NK-92 (cell line): Measurements from ENCODE around the gene ELN.

Experiments used
- DNase-seq: peaks from one replicate; lab custom pipeline; 2025; ENCODE audit not compliant: unreplicated experiment; lab: John Stamatoyannopoulos, UW

Gene ELN

DNA sequence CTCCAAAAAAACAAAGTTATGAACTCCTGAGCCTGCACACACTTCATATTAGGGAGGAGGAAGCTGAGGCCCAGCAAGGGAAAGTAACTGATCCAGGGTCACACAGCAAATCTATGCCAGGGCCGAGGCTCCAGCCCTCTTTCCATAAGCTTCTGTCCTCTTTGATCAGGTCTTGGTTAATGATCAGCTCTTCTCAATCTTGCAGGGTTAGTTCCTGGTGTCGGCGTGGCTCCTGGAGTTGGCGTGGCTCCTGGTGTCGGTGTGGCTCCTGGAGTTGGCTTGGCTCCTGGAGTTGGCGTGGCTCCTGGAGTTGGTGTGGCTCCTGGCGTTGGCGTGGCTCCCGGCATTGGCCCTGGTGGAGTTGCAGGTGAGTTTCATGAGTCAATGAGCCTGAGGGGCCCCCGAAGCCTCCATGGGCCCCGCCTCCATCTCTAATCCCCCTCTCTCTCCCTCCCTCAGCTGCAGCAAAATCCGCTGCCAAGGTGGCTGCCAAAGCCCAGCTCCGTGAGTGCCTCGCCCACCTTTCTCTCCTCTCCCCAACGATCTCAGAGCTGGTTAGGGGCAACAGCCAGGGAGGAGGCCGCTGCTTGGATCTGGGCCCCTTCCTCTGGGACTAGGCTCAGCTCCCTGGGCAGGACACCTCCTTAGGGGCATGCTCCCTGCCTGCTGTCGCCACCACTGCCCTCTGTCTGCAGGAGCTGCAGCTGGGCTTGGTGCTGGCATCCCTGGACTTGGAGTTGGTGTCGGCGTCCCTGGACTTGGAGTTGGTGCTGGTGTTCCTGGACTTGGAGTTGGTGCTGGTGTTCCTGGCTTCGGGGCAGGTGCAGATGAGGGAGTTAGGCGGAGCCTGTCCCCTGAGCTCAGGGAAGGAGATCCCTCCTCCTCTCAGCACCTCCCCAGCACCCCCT is 32.0 kb downstream of the ELN start:
- DNase-seq, result no peak

DNA sequence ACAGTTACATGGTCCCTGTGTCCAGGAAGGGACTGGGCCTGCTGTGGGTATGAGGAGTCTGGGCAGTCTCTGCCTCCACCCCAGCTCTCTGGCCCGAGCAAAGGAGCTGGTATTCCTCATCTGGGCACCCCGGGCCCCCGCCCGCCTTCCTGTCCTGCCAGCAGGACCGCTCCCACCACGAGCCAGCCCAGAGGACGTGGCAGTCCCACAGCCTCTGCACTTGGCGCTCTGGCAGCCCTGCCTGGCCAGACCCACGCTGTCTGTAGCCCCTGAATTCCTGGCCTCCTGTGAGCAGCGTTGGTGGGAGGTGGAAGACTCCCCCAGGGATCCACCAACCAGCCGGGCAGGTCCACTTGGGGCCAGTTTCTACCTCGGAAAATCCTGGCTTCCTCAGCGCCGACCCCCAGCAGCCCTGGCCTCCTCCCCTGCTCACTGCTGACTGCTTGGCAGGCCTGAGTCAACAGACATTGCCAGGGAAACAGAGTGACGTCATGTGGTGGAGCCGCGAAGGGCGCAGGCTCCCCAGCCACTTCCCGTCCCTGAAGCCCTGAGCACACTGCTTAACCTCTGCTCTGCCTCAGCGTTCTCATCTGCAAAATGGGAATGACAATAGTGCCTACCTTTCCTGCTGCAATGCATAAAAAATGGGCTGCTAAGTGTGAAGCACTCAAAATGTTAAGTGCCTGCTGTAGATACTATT is 34.0 kb downstream of the ELN start:
- no peak for DNase-seq

DNA sequence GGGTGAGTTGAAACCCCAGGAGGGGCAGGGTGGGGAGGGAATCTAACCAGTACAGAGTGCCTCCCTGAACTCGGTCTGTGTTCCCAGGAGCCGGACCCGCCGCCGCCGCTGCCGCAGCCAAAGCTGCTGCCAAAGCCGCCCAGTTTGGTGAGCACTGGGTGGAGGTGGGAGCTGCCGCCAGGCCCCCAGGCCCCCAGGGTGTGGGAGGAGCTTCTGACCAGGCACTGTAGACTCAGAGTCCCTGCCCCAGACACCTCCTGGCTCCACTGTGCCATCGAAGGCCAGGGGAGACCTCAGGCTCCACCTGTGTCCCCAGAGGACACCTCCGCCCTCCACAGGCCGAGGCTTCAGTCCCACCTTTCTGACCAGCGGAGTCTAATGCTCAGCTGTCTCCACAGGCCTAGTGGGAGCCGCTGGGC is 35.3 kb downstream of the ELN start:
- DNase-seq, result no peak

DNA sequence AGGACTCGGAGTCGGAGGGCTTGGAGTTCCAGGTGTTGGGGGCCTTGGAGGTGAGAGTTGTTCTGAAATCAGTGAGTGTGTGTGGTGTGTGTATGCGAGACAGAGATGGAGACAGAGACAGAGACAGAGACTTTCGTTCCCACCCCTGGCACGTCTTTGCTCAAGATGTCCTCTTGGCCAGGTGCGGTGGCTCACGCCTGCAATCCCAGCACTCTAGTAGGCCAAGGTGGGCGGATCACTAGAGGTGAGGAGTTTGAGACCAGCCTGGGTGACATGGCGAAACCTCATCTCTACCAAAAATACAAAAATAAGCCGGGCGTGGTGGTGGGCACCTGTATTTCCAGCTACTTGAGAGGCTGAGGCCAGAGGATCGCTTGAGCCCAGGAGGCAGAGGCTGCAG is 35.7 kb downstream of the ELN start:
- no peak for DNase-seq

DNA sequence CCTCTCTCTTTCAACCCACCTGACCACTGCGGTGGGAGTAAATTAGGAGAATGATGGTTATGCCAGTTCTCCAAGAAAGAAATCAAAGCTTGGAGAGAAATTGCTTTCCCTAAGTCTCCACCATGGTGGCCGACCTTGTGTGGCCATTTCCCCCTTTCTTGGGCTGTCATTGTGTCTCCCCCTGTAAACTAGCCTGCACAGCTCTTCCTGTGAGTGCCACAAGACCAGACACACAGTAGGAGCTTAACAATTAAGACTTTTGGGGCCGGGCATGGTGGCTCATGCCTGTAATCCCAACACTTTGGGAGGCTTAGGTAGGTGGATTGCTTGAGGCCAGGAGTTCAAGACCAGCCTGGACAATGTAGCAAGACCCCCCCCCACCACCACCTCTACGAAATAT is 36.7 kb downstream of the ELN start:
- DNase-seq, result no peak

DNA sequence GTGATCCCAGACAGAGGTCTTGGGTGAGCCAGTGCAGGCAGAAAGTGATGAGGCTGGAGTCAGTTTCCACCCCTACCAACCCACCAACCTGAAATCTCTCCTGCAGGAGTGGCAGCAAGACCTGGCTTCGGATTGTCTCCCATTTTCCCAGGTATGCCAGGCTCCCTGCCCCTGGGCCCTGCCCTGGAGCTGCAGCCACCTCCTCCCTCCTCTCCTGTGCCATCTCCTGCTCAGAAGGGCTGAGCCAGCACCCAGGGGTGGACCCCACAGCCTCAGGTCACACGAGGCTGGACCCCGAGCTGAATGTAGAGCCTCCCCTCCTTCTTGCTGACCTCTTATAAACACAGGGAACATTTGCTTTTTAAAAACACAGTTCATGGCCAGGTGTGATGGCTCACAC is 38.7 kb downstream of the ELN start:
- no peak for DNase-seq

DNA sequence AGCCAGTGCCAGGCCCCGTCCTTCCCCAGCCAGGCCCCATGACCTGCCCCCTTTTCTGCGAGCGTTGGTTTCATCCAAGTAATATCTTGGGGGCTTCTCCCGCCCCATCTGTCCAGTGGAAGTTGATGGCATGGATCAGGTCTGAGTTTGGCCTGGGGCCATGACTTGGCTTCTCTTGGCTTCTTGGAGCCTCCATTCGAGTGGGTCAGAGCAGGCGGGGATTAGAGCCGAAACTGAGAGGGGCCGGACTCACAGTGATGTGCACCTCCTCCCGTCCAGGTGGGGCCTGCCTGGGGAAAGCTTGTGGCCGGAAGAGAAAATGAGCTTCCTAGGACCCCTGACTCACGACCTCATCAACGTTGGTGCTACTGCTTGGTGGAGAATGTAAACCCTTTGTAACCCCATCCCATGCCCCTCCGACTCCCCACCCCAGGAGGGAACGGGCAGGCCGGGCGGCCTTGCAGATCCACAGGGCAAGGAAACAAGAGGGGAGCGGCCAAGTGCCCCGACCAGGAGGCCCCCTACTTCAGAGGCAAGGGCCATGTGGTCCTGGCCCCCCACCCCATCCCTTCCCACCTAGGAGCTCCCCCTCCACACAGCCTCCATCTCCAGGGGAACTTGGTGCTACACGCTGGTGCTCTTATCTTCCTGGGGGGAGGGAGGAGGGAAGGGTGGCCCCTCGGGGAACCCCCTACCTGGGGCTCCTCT is 40.6 kb downstream of the ELN start:
- DNase-seq, result no peak

DNA sequence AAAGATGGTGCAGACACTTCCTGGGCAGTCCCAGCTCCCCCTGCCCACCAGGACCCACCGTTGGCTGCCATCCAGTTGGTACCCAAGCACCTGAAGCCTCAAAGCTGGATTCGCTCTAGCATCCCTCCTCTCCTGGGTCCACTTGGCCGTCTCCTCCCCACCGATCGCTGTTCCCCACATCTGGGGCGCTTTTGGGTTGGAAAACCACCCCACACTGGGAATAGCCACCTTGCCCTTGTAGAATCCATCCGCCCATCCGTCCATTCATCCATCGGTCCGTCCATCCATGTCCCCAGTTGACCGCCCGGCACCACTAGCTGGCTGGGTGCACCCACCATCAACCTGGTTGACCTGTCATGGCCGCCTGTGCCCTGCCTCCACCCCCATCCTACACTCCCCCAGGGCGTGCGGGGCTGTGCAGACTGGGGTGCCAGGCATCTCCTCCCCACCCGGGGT is 41.1 kb downstream of the ELN start:
- DNase-seq, result no peak

DNA sequence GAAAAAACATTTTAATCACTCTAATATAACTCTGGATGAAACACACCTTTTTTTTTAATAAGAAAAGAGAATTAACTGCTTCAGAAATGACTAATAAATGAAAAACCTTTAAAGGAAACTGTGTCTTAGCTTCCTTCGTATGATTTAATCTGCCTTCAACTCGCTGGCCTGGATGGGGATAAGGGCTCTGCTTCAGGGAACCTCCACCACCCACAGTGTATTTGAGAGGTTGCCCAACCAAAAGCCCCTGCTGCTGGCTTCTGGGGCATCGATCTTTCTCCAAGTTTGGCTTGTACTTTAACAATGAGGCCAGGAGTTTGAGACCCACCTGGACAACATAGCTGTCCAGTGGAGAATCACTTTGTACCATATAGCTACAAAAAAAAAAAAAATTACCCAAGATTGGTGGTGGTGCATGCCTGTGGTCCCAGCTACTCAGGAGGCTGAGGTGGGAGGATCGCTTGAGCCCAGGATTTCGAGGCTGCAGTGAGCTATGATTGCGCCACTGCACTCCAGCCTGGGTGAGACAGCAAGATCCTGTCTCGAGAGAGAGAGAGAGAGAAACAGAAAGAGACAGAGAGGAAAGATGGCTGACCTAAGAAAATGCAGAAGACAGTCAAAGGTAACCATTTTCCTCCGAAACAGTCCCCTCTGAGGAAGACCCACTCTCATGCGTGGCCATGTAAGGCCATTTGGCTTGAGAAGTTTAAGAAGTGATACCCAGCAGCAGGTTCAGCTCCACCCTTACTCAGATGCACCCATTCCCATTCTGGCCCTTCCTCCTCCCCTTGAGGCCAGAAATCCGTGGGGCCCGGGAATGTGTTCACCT is 42.0 kb downstream of the ELN start:
- no peak for DNase-seq

DNA sequence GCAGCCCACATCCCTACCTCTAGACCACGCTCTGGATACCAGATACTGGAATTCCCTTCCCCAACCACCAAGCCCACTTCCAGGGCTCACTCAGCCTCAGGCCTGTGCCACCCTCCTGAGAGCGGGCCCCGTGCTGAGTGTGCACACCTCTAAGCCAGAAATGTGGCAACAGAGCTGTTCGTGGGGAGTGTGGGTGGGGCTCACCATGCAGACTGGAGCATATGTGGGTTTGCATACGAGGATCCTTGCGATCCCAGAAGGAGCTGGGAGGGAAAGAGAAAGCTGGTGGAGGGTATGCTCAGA is 42.6 kb downstream of the ELN start:
- no peak for DNase-seq

DNA sequence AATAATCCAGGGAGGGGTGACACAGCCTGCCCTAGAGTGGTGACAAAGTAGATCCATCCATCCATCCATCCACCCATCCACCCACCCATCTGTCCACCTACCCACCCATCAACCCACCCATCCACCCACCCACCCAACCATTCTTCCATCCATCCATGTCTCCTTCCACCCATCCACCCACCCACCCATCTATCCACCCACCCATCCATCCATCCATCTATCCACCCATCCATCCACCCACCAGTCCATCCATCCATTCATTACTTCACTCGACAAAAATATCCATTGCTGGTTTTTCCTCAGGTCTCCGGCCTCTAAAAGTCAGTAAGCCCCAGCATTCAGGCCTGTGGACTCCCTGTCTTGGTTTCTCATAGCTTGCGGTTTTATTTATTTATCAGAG is 43.1 kb downstream of the ELN start:
- no peak for DNase-seq

DNA sequence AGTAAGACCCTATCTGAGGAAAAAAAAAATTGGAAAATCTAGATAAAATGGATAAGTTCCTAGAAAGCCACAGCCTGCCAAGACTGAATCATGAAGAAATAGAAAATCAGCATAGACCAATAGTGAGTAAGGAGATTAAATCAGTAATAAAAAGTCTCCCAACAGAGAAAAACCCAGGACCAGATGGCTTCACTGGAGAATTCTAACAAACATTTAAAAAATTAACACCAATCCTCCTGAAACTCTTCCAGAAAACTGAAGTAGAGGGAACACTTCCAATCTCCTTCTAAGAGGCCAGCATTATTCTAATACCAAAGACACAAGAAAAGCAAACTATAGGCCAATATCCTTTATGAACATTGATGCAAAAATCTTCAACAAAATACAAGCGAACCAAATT is 46.8 kb downstream of the ELN start:
- no peak for DNase-seq

DNA sequence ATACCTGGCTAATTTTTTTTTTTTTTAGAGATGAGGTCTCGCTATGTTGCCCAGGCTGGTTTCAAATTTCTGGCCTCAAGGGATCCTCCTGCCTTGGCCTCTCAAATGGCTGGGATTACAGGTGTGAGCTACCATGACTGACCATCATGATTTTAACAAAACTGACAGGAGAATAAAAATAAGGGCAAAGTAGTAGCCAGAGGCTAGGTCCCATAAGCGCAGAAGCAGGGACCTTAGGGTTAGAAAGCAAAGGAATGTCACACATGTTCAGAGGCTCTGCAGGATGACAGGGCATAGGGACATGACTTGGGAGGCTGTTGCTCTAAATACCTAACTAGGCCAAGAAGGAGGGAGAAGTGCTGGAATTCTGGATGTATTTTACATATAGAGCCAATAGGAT is 50.5 kb downstream of the ELN start:
- no peak for DNase-seq

DNA sequence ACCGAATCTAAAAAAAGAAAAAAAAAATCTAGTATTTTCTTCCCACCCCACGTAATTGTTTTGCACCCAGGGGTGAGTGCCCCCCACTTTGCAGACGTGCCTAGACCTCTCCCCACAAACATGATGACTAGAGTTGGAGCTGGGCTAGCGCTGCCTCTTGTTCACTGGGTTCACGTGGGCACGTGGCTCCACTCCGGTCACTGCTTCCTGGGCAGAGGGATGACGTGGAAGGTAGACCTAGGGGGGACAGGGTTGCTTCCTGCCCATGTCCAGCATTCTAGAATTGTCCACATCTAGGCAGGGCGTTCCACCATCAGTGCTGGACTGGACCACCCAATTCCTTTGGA is 54.8 kb downstream of the ELN start:
- DNase-seq, result no peak

DNA sequence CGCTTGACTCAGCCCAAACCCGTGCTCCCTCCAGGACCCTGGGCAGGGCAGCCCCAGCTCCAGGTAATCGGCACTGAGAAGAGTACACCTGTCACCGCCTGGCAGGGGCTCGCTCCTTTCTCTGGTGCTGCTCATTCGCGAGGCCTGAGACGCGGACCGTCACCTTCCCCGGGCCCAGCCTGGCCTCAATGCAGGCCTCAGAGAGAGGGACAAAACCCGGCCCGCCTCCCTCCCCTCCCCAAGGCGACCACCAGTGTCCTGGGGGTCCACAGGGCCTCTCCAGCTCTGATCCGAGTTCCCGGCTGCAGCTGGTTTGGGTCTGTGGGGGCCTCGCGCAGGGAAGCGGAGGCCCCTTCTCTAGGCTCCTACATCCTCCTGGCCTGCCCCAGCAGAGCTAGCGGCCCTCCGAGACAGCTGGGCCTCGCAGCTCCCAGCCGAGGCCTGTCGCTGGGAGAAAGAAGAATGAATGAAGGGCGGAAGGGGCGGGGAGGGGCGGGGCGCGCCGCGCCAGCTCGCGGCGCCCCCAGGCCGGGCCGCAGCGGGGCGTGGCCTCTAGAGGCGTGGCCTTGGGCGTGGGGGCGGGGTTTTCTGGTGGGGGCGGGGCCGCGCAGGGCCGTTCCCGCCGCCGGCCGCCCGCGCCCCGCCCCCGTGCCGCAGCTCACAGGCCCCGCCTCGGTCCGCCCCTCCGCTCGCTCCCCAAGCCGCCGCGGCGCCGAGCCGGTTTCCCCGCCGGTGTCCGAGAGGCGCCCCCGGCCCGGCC is 55.3 kb downstream of the ELN start, which contains the start of gene LIMK1:
TSS of gene LIMK1 (plus strand) at position 688 of the 760 bp plus-strand sequence. CDS start 187 bp downstream, outside the sequence.
- DNase-seq, result no peak

DNA sequence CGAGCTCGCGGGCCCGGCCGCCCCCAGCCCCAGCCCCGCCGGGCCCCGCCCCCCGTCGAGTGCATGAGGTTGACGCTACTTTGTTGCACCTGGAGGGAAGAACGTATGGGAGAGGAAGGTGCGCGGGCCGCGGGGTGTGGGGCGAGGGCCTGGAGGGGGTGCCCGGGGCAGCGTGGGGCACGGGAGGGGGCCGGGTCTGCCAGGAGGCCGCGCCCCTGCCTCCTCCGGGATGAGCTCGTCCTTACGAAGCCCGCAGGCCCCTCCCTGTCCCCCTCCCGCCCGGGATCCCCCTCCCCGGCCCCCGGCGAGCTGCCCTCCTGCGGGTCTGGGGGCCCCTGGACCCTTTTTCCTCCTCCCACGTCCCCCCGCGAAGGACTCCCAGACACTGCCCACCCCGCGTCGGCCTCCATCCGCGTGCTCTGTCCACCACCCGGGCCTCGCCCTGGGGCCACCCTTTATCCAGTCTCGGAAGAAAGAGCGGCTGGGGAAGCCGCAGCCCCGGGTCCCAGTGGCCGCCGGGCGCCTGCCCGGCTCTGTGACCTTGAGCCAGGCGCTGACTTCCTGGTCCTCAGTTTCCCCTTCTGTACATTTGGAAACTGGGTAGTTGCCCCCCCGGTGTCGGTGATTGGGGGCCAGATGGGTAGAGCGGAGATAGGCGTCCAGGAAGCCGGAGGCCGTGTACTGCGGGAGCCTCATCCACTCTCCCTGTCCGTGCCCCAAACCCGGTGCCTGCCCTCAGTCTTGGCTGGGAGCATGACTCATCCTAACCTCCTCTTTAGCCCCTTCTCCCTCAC is 56.2 kb downstream of the ELN start:
- no peak for DNase-seq

DNA sequence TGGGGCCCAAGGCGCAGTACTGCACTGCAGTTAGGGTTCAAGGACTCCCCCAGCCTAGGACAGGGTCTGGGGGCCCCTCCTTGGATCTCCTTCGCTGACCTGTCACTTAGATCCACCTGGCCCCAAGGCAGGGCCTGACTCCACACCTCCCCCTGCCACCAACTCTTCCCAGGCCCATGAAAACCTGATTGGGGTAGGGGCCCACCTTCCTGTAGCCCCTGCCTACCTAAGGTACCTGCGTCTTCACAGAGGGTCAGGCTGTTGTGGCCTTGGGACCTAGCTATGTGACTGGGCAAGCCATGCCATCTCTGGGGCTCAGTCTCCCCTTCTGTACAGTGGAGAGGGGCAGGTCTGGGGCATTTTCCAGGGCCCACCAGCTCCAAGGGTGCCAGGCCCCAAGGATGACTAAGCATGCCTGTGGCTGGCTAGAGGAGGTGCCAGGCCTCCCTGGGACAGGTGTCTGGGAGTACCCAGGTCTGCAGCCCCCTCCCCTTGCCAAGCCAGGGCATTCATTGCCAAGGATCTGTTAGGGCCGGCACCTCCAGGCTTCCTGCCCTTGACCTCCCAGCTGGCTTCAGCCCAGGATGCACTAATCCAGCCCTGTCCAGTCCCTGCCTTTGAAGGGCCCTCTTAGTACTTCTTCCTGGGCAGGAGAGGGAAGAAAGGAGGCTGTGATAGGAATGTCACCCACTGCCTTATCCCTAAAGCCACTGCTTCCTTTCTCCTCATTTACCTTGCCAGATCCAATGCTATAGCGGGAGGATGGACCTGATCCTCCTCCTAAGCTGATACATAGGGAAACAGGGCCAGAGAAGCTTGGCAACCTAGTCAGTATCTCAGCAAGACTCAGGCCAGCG is 57.0 kb downstream of the ELN start:
- DNase-seq, result no peak

DNA sequence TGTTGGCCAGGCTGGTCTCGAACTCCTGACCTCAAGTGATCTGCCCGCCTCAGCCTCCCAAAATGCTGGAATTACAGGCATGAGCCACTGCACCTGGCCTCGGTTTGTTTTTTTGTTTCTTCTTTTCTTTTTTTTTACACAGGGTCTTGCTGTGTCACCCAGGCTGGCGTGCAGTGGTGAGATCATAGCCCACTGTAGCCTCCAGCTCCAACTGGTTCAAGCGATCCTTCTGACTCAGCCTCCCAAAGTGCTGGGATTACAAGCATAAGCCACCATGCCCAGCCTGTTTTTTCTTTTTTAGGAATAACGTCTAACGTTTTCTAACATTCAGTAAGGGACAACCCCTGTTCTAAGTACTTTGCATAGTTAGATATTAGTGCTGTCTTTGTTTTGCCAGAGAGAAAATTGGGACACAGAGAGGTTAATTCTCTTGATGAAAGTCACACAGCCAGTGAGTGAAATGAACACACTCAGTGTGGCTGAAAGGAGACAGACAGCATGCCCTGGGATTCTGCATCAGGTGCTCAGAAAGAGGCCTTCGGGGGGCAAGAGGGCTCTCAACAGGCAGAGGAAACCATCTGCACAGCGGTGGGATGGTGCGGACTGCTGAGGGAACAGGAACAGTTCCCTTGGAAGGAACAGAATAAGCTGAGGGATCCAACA is 59.9 kb downstream of the ELN start:
- DNase-seq, result no peak
